Activated CD4-positive, alpha-beta T cell treated with anti-CD3 and anti-CD28 coated beads for 36 hours (primary cell): ENCODE data around the gene ANO10. TPM values are rescaled to one million over a fixed set of nuclear protein-coding genes. Genes with fewer than 3 reads are reported as not detected.
A peak's percentile ranks its signal among the peaks of the same experiment; 100 is the strongest.

Source experiments
- ATAC-seq: fragments of 200-7000 bp; cut with Tn5 transposase; one replicate; pipeline ENCODE4 v1.10.0; 2021; ENCODE audit warnings: mild to moderate bottlenecking, moderate library complexity
- CTCF ChIA-PET: fragments of 350-600 bp; sonication (Branson Sonifier 250); formaldehyde crosslinking; loops from one replicate; lab custom pipeline; 2021; ENCODE audit warnings: antibody characterized with exemption; lab: Charles Lee
- POLR2A ChIA-PET: fragments of 350-600 bp; sonication (Branson Sonifier 250); formaldehyde crosslinking; loops from one replicate; lab custom pipeline; 2021; ENCODE audit warnings: antibody characterized with exemption, inconsistent platforms; lab: Charles Lee
- DNase-seq: peaks from one replicate; pipeline ENCODE4 v3.0.0-alpha.2; 2020
- H3K27ac Mint-ChIP-seq: one replicate; pipeline ENCODE4 v1.8.0; 2021; ENCODE audit warnings: mixed read lengths
- H3K27me3 Mint-ChIP-seq: one replicate; pipeline ENCODE4 v1.8.0; 2021; ENCODE audit warnings: mixed read lengths
- H3K36me3 Mint-ChIP-seq: one replicate; pipeline ENCODE4 v1.8.0; 2021; ENCODE audit warnings: low read depth, mixed read lengths
- H3K4me1 Mint-ChIP-seq: one replicate; pipeline ENCODE4 v1.8.0; 2021; ENCODE audit warnings: mixed read lengths
- H3K4me3 Mint-ChIP-seq: one replicate; pipeline ENCODE4 v1.8.0; 2021; ENCODE audit warnings: mild to moderate bottlenecking, moderate library complexity, mixed read lengths
- H3K9me3 Mint-ChIP-seq: one replicate; pipeline ENCODE4 v1.8.0; 2021; ENCODE audit warnings: low read depth, mixed read lengths
- intact Hi-C, 2 experiments: fragments of 100-400 bp; cut with DNase I in 1 of 2; cut with micrococcal nuclease in 1 of 2; formaldehyde crosslinking; loops; one replicate each; pipeline versions ENCODE4 v1.14.2 to v1.15.1; 2022 to 2024; cut with DNase I, micrococcal nuclease
- total RNA-seq, 2 experiments: library from RNA; stranded (reverse); gene quantifications; one replicate each; pipeline ENCODE4 v1.2.3, GENCODE V29; 2021

The ANO10 gene
- total RNA-seq, 2 experiments from 2014 or later: 6.9 to 9.4 TPM

DNA sequence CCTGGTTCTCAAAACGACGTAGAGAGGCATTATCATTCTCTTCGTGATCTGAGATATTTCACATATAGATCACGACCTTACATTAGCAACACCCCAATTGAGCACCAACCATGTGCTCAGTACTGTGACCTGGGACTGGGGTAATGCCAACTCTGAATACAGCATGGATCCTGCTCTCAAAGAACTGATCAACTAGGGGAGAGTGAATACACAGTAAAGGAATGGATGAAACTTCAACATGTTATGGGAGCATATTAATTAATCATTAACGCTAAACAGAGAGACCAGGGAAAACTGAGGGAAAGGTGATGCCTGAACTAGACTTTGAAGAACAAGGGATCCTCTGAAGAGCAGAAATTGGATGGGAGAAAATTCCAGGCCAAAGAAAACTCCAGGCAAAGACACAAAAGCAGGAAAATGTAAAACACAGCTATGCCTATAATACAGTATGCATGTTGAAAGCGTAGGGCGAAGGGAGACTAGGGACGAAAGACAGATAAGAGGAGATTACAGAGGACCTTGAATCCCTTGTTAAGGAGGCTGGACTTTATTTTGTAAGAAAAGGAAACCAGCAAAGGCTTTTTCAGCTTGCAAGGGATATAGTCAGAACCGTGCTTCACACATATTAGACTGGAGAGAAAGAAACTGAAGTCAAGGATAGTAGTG lies 105.7 kb downstream of the ANO10 start:
- CTCF ChIA-PET: interaction anchor here (0.8 to 1.5 kb wide), 2 partner anchors 12 to 15 kb away, joined by 3 to 4 read pairs; no protein-coding TSS in a partner anchor
- H3K36me3 Mint-ChIP-seq: peaks cover 18% of the 10 kb centered on the region
- H3K27me3 Mint-ChIP-seq: no peaks in the 10 kb centered on the region
- no peak for ATAC-seq
- H3K9me3 Mint-ChIP-seq: peaks cover 17% of the 10 kb centered on the region
- intact Hi-C loops: loop anchor here in 1 of 2 experiments (1.0 kb wide), 1 partner anchor 11 kb away; no protein-coding TSS in a partner anchor
- DNase-seq: no peak
- no peak overlapping the region for H3K27ac Mint-ChIP-seq
- no peak overlapping the region for H3K4me3 Mint-ChIP-seq
- H3K4me1 Mint-ChIP-seq: peaks cover 12% of the 10 kb centered on the region
- POLR2A ChIA-PET: no interaction called here

- H3K4me3 Mint-ChIP-seq: no peak overlapping the region
- H3K36me3 Mint-ChIP-seq: peaks cover 18% of the 10 kb centered on the region
- ChIA-PET POLR2A (no interaction called here), CTCF (interaction anchor here (1.5 kb wide), 1 partner anchor 12 kb away, joined by 3 read pairs; no protein-coding TSS in a partner anchor)
- H3K9me3 Mint-ChIP-seq: peaks cover 17% of the 10 kb centered on the region
- no peak for DNase-seq
- intact Hi-C loops: loop anchor here in 1 of 2 experiments (1.0 kb wide), 1 partner anchor 10 kb away; no protein-coding TSS in a partner anchor
- peak; percentile 75 for ATAC-seq
- H3K27me3 Mint-ChIP-seq: no peaks in the 10 kb centered on the region
- H3K27ac Mint-ChIP-seq: no peak overlapping the region
- H3K4me1 Mint-ChIP-seq: peaks cover 12% of the 10 kb centered on the region
Measured at GRCh38 chr3:43515208-43515917, 106.4 kb downstream of the ANO10 start.

DNA sequence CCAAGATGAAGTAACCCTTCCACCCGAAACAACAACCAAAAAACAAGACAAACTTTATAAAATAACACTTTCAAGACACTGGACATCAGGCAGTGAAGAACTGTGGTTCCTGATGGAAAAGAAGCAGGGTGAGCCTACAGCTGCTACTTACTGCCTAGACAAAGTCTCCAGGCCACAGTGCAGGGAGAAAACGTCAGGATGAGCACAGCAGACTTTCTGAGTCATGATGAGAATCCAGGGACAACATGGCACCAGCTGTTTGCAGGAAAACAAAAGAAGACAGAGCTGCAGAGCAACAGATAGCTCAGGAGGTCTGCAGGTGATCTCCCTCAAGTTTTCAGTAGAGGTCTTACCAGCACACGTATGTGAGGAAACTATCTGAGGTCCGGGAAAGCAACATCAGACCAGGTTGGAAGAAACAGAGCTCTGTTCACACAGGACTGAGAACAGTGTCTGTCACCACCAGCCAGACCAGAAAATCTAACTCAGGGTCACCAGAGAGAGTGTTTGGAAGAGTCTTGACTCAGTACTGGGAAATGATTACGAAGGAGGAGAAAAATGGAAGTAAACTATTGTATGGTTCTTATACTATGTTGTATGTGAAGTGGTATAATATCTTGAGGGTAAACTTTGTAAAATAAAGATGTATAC lies 108.9 kb downstream of the ANO10 start:
- no peak overlapping the region for H3K27ac Mint-ChIP-seq
- H3K36me3 Mint-ChIP-seq: peaks cover 4% of the 10 kb centered on the region
- no peak overlapping the region for H3K4me3 Mint-ChIP-seq
- ChIA-PET CTCF (no interaction called here), POLR2A (no interaction called here)
- peaks cover 6% of the 10 kb centered on the region for H3K9me3 Mint-ChIP-seq
- intact Hi-C loops: no loop called here
- H3K4me1 Mint-ChIP-seq: peaks cover 12% of the 10 kb centered on the region
- DNase-seq (no peak), ATAC-seq (no peak)
- no peaks in the 10 kb centered on the region for H3K27me3 Mint-ChIP-seq

- CTCF ChIA-PET: interaction anchor here (0.7 kb wide), 1 partner anchor 139 kb away, joined by 3 read pairs; no protein-coding TSS in a partner anchor
Measured at GRCh38 chr3:43506644-43507043, 115.2 kb downstream of the ANO10 start.

DNA sequence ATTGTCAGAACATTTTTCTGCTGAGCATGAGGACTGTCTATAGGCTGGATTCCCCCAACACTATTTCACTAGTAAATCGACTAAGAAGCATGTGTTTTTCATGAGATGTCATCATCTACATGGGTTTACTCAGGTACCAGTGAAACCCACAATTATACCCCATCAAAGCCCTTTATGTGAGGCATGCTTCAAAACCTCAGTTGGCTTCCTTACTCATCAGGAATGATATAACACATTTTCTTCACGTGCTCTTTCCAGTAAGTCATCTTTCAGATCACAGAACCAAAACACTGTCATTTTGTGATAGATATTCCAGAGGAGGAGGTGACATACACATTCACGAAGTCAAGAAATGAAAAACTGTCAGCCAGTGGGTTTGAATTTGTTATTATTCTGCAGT lies 116.5 kb downstream of the ANO10 start:
- DNase-seq (no peak), ATAC-seq (peak; percentile 89)
- H3K4me1 Mint-ChIP-seq: peaks cover 46% of the 10 kb centered on the region
- H3K9me3 Mint-ChIP-seq: peaks cover 2% of the 10 kb centered on the region
- POLR2A ChIA-PET: no interaction called here
- CTCF ChIA-PET: no interaction called here
- peaks cover 8% of the 10 kb centered on the region for H3K27me3 Mint-ChIP-seq
- H3K36me3 Mint-ChIP-seq: no peaks in the 10 kb centered on the region
- H3K27ac Mint-ChIP-seq: no peak overlapping the region
- intact Hi-C loops: loop anchor here (1.0 to 10.0 kb wide), 7 partner anchors 10 to 541 kb away; partner anchors contain the start of genes SNRK (in 2 of the 2) and ABHD5 (in 1 of the 2)
- no peak overlapping the region for H3K4me3 Mint-ChIP-seq

More at GRCh38 chr3:43506644-43507043, 115.2 kb downstream of the ANO10 start:
- Mint-ChIP-seq H3K9me3 (peaks cover 2% of the 10 kb centered on the region), H3K4me3 (no peak overlapping the region), H3K36me3 (no peaks in the 10 kb centered on the region), H3K27ac (no peak overlapping the region), H3K27me3 (peaks cover 7% of the 10 kb centered on the region), H3K4me1 (peaks cover 33% of the 10 kb centered on the region)
- POLR2A ChIA-PET: no interaction called here
- DNase-seq (no peak), ATAC-seq (no peak)
- intact Hi-C loops: loop anchor here in 1 of 2 experiments (10.0 kb wide), 1 partner anchor 542 kb away; no protein-coding TSS in a partner anchor

DNA sequence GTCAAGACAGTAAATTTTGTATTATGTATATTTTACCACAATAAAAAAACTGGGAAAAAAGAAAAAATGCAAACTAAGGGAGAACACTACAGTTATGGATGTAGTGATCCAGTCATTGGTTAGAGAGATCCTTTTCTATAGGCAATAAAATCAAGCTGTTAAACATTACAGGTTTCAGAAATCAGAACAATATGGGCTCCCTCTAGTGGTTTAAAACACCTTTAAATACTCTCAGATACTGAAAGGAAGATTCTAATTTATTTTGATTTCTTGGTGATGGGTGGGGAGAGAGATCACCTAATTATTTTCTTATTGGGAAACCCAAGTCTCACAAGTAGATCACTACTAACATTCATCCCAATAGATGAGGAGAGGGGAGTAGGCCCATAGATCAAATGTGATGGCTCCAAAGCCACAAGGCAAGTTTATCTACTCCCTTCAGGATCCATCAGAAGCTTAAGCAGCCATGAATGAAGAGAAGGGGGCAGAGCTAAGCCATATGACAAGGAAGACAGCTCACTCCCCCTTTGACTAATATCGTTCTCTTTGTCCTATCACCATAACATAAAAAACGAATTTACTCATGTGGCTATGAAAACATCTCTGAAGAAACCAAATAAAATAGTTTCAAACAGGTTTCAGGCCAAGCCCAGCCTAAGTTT lies 118.6 kb downstream of the ANO10 start:
- Mint-ChIP-seq H3K4me1 (peaks cover 62% of the 10 kb centered on the region), H3K27me3 (peaks cover 15% of the 10 kb centered on the region), H3K27ac (peak overlapping the region; percentile 30), H3K36me3 (no peaks in the 10 kb centered on the region), H3K9me3 (no peaks in the 10 kb centered on the region), H3K4me3 (no peak overlapping the region)
- POLR2A ChIA-PET: no interaction called here
- intact Hi-C loops: loop anchor here (1.0 to 10.0 kb wide), 6 partner anchors 116 to 541 kb away; no protein-coding TSS in a partner anchor
- ATAC-seq: peak; percentile 20
- no peak for DNase-seq
- CTCF ChIA-PET: interaction anchor here (0.6 to 1.9 kb wide), 18 partner anchors 9 to 542 kb away, joined by 3 to 9 read pairs (median 3); no protein-coding TSS in a partner anchor

- ChIA-PET CTCF (no interaction called here), POLR2A (no interaction called here)
- peaks cover 59% of the 10 kb centered on the region for H3K4me1 Mint-ChIP-seq
- DNase-seq (no peak), ATAC-seq (no peak)
- peaks cover 13% of the 10 kb centered on the region for H3K27me3 Mint-ChIP-seq
- H3K4me3 Mint-ChIP-seq: no peak overlapping the region
- H3K9me3 Mint-ChIP-seq: no peaks in the 10 kb centered on the region
- intact Hi-C loops: no loop called here
- no peak overlapping the region for H3K27ac Mint-ChIP-seq
- H3K36me3 Mint-ChIP-seq: no peaks in the 10 kb centered on the region
Measured at GRCh38 chr3:43499256-43499655, 122.6 kb downstream of the ANO10 start.

DNA sequence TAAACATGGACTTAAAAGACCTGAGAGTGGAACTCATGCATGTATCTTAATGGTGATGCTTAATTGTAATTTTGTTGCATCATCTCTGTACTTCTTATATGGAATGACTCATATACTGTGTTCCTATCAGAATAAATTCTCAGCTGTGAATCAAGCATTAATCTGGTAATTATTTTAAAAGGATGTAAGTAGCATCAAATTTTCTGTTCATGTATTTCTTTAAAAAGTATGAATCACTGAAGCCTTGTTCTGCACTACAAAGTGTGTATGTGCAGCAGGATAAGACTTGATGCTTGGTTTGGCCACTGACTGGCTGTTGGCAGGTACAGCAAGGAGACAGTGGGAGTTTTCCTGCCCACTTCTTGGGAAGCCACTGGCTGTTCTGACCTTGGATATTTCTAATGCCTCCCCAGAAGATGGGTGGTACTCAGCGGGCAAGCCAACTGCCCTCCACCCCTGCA lies 123.9 kb downstream of the ANO10 start:
- Mint-ChIP-seq H3K27me3 (peaks cover 13% of the 10 kb centered on the region), H3K9me3 (no peaks in the 10 kb centered on the region), H3K4me1 (peaks cover 55% of the 10 kb centered on the region), H3K36me3 (no peaks in the 10 kb centered on the region), H3K4me3 (no peak overlapping the region), H3K27ac (peak overlapping the region; percentile 28)
- intact Hi-C loops: no loop called here
- ChIA-PET POLR2A (no interaction called here), CTCF (no interaction called here)
- no peak for DNase-seq
- peak; percentile 79 for ATAC-seq

GRCh38 chr3:43497422-43497821 lies 124.4 kb downstream of the ANO10 start:
- CTCF ChIA-PET: no interaction called here
- intact Hi-C loops: no loop called here
- no peaks in the 10 kb centered on the region for H3K9me3 Mint-ChIP-seq
- H3K27me3 Mint-ChIP-seq: peaks cover 13% of the 10 kb centered on the region
- peaks cover 50% of the 10 kb centered on the region for H3K4me1 Mint-ChIP-seq
- POLR2A ChIA-PET: no interaction called here
- H3K4me3 Mint-ChIP-seq: no peak overlapping the region
- H3K36me3 Mint-ChIP-seq: no peaks in the 10 kb centered on the region
- DNase-seq (no peak), ATAC-seq (peak; percentile 11)
- no peak overlapping the region for H3K27ac Mint-ChIP-seq

DNA sequence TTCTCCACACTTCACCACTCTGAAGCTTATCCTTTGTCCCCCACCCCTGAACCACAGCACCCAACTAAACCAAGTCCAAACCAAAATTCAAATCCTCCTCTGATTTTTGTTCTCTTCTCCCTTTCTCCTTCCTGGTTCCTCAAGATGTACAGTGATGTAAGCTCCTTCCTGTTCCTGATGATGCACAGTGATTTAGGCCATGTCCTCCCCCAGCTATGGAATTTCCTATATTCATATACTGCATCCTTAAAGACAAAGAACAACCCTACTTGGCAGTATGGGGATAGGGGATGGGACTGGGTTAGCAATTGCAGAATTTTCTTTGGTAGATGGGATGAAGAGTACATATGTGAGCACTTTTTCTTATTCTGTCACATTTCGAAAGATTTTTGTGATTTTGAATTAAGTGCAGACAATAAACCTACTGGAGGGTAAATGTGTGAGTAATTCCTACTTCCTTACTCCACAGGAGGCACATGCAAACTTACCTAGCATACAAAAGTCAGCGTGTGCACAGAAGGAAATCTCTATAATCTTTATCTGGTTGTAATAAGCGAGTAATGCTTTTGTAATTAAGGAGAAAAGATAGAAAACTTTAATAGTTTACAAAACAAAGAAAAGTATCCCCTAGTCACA lies 125.0 kb downstream of the ANO10 start:
- CTCF ChIA-PET: no interaction called here
- DNase-seq (no peak), ATAC-seq (no peak)
- peaks cover 2% of the 10 kb centered on the region for H3K36me3 Mint-ChIP-seq
- intact Hi-C loops: no loop called here
- no peaks in the 10 kb centered on the region for H3K9me3 Mint-ChIP-seq
- H3K27me3 Mint-ChIP-seq: peaks cover 13% of the 10 kb centered on the region
- peaks cover 52% of the 10 kb centered on the region for H3K4me1 Mint-ChIP-seq
- POLR2A ChIA-PET: no interaction called here
- H3K4me3 Mint-ChIP-seq: no peak overlapping the region
- no peak overlapping the region for H3K27ac Mint-ChIP-seq
